SK-N-SH treated with all-trans-retinoic acid at 6 μM for 48 hours (cell line): ENCODE results near the gene RPS19BP1.

ENCODE experiments used
- ARNTL ChIP-seq: fragments of 450-650 bp; formaldehyde crosslinking; IDR thresholded peaks from 2 replicates; pipeline ENCODE4 v1.5.0; 2020; ENCODE audit warnings: low read depth, mild to moderate bottlenecking, moderate library complexity, borderline replicate concordance
- CREB5 ChIP-seq: fragments of 250-450 bp; sonication (Bioruptor Pico); IDR thresholded peaks from 2 replicates; pipeline ENCODE4 v1.5.1; 2020; ENCODE audit warnings: low read depth, mild to moderate bottlenecking, moderate library complexity
- GLIS3 ChIP-seq: fragments of 250-450 bp; sonication (Bioruptor Pico); IDR thresholded peaks from 2 replicates; pipeline ENCODE4 v1.5.0; 2020; ENCODE audit warnings: mild to moderate bottlenecking, moderate library complexity
- PATZ1 ChIP-seq: fragments of 250-450 bp; sonication (Bioruptor Pico); IDR thresholded peaks from 2 replicates; pipeline ENCODE4 v1.8.0; 2020; ENCODE audit warnings: mild to moderate bottlenecking, moderate library complexity, borderline replicate concordance
- RARB ChIP-seq: fragments of 250-450 bp; sonication (Bioruptor Pico); IDR thresholded peaks from 2 replicates; pipeline ENCODE4 v1.8.0; 2021; ENCODE audit warnings: mild to moderate bottlenecking, moderate library complexity
- TCF4 ChIP-seq: fragments of 250-450 bp; sonication (Bioruptor Pico); IDR thresholded peaks from 2 replicates; pipeline ENCODE4 v1.8.0; 2021; ENCODE audit warnings: mild to moderate bottlenecking, moderate library complexity, borderline replicate concordance
- ZFP30 ChIP-seq: fragments of 450-650 bp; formaldehyde crosslinking; IDR thresholded peaks from 2 replicates; pipeline ENCODE4 v1.5.0; 2022; ENCODE audit warnings: mild to moderate bottlenecking, moderate library complexity
- ZNF70 ChIP-seq: fragments of 450-650 bp; formaldehyde crosslinking; IDR thresholded peaks from 2 replicates; pipeline ENCODE4 v1.5.0; 2020; ENCODE audit warnings: mild to moderate bottlenecking, moderate library complexity

GRCh38 chr22:39570665-39571064 is 38.1 kb upstream of the RPS19BP1 start, which contains the start of gene CACNA1I:
- TF ChIP-seq CREB5 (CRISPR knock-in tag): no peak
- TF ChIP-seq RARB (CRISPR knock-in tag): no peak
- TF ChIP-seq ZFP30 (CRISPR knock-in tag): no peak
- no peak for TF ChIP-seq ARNTL (CRISPR knock-in tag)
- TF ChIP-seq ZNF70 (CRISPR knock-in tag): no peak
- TF ChIP-seq TCF4 (CRISPR knock-in tag): no peak
- no peak for TF ChIP-seq GLIS3 (CRISPR knock-in tag)
- no peak for TF ChIP-seq PATZ1
